K562 (cell line): ENCODE measurements around the gene CD164L2. TPM values are rescaled to one million over a fixed set of nuclear protein-coding genes. Genes with fewer than 3 reads are reported as not detected.

Experiments
- CREB1 ChIP-seq, 2 experiments: sonication (generic) in 1 of 2; formaldehyde crosslinking in 1 of 2; IDR thresholded peaks; 2 replicates each; pipeline versions ENCODE4 v1.6.1 to v1.8.0; 2012 to 2022; ENCODE audit warnings: inconsistent platforms in 1 of 2, mild to moderate bottlenecking in 1 of 2, missing genetic modification reagents in 1 of 2, moderate library complexity in 1 of 2
- CREM ChIP-seq: IDR thresholded peaks from 2 replicates; pipeline ENCODE4 v1.6.1; 2014; ENCODE audit warnings: antibody characterized with exemption, low read depth
- E2F1 ChIP-seq: sonication (generic); formaldehyde crosslinking; IDR thresholded peaks from 2 replicates; pipeline ENCODE4 v1.8.1; 2023; ENCODE audit warnings: mild to moderate bottlenecking, missing genetic modification reagents, moderate library complexity
- ELF4 ChIP-seq: fragments of 450-650 bp; formaldehyde crosslinking; IDR thresholded peaks from 2 replicates; pipeline ENCODE4 v1.4.0; 2022; ENCODE audit warnings: missing genetic modification characterization
- ETV5 ChIP-seq: sonication (generic); formaldehyde crosslinking; IDR thresholded peaks from 2 replicates; pipeline ENCODE4 v1.4.0; 2020; ENCODE audit warnings: low read depth, mild to moderate bottlenecking, missing genetic modification reagents
- GATAD2A ChIP-seq: fragments of 450-650 bp; IDR thresholded peaks from 2 replicates; pipeline ENCODE4 v1.6.1; 2017
- HMBOX1 ChIP-seq: sonication (generic); IDR thresholded peaks from 2 replicates; pipeline ENCODE4 v1.6.1; 2016
- JUND ChIP-seq, 2 experiments: IDR thresholded peaks; 2 replicates in 1 of 2; 3 replicates in 1 of 2; pipeline ENCODE4 v1.6.1; 2011; ENCODE audit warnings: borderline replicate concordance in 2 of 2, low read depth in 2 of 2, low read length in 2 of 2, improper control_type of control experiment in 1 of 2, missing biosample characterization in 1 of 2, missing genetic modification characterization in 1 of 2, missing genetic modification reagents in 1 of 2
- L3MBTL2 ChIP-seq: fragments of 450-650 bp; IDR thresholded peaks from 2 replicates; pipeline ENCODE4 v1.6.1; 2016; ENCODE audit warnings: mild to moderate bottlenecking, moderate library complexity
- LARP7 ChIP-seq: fragments of 450-650 bp; IDR thresholded peaks from 2 replicates; pipeline ENCODE4 v1.6.1; 2016
- MAZ ChIP-seq, 2 experiments: fragments of 450-650 bp in 1 of 2; sonication (generic) in 1 of 2; formaldehyde crosslinking; IDR thresholded peaks in 1 of 2; conservative IDR thresholded peaks in 1 of 2; 2 replicates each; pipeline versions ENCODE4 v1.4.0 to v1.5.0; 2020; ENCODE audit warnings: mild to moderate bottlenecking in 1 of 2, missing genetic modification reagents in 1 of 2
- MTA3 ChIP-seq: fragments of 450-650 bp; formaldehyde crosslinking; IDR thresholded peaks from 2 replicates; pipeline ENCODE4 v1.6.1; 2017; ENCODE audit warnings: mild to moderate bottlenecking, borderline replicate concordance
- NFIC ChIP-seq: fragments of 450-650 bp; IDR thresholded peaks from 2 replicates; pipeline ENCODE4 v1.6.1; 2017; ENCODE audit warnings: mild to moderate bottlenecking, inconsistent platforms
- NFRKB ChIP-seq: fragments of 450-650 bp; IDR thresholded peaks from 2 replicates; pipeline ENCODE4 v1.6.1; 2016; ENCODE audit warnings: low read depth
- RBFOX2 ChIP-seq: fragments of 200-400 bp; formaldehyde crosslinking; IDR thresholded peaks from 2 replicates; pipeline ENCODE4 v1.6.1; 2017; ENCODE audit warnings: low read depth, mild to moderate bottlenecking, low read length, moderate library complexity
- SAP30 ChIP-seq: fragments of 200-600 bp; sonication (generic); IDR thresholded peaks from 2 replicates; pipeline ENCODE4 v1.6.1; 2012; ENCODE audit warnings: borderline replicate concordance, low read depth, mild to moderate bottlenecking, moderate library complexity, low read length, control low read depth, inconsistent platforms; ENCODE audit not compliant: insufficient read depth, poor library complexity, severe bottlenecking
- SMARCA4 ChIP-seq: fragments of 450-650 bp; IDR thresholded peaks from 2 replicates; pipeline ENCODE4 v1.6.1; 2016
- SMARCE1 ChIP-seq: fragments of 450-650 bp; IDR thresholded peaks from 2 replicates; pipeline ENCODE4 v1.7.1; 2016; ENCODE audit warnings: mild to moderate bottlenecking
- TRIM28 ChIP-seq: fragments of 450-650 bp; IDR thresholded peaks from 2 replicates; pipeline ENCODE4 v1.6.1; 2017
- VEZF1 ChIP-seq: fragments of 200-800 bp; sonication (Bioruptor generic); IDR thresholded peaks from 2 replicates; pipeline ENCODE4 v1.6.1; 2017; ENCODE audit warnings: missing genetic modification characterization, missing compliant biosample characterization
- XRCC5 ChIP-seq: fragments of 200-400 bp; formaldehyde crosslinking; IDR thresholded peaks from 2 replicates; pipeline ENCODE4 v1.6.1; 2017; ENCODE audit warnings: low read depth, mild to moderate bottlenecking, low read length
- ZBED1 ChIP-seq: IDR thresholded peaks from 2 replicates; pipeline ENCODE4 v1.6.1; 2014
- ZNF143 ChIP-seq: sonication (generic); formaldehyde crosslinking; IDR thresholded peaks from 2 replicates; pipeline ENCODE4 v1.9.0; 2022; ENCODE audit warnings: mild to moderate bottlenecking, missing genetic modification reagents
- ZNF511 ChIP-seq: sonication (generic); formaldehyde crosslinking; IDR thresholded peaks from 2 replicates; pipeline ENCODE4 v1.8.0; 2022; ENCODE audit warnings: mild to moderate bottlenecking, missing genetic modification reagents
- polyA plus RNA-seq, 8 experiments: library from polyadenylated mRNA; depleted of rRNA in 4 of 8; stranded (reverse) in 5 of 8; unstranded in 3 of 8; fragments of >200 nt; fragmentation: Nextera tagmentation in 2 of 8; fragmentation: Illumina TruSeq in 1 of 8; extraction: Ambion mirVana in 2 of 8; extraction: Trizol in 1 of 8; gene quantifications; 2 replicates each; pipeline versions ENCODE4 v1.2.1 to v1.2.3, GENCODE V29; 2011 to 2014; ENCODE audit warnings: inconsistent platforms in 1 of 8, missing spikeins in 1 of 8
- total RNA-seq, 7 experiments: library from RNA; depleted of rRNA in 6 of 7; stranded (reverse); fragments of >200 nt in 6 of 7; fragmentation: Illumina TruSeq in 2 of 7; extraction: Trizol in 2 of 7; gene quantifications; 2 replicates each; pipeline versions ENCODE4 v1.2.1 to v1.2.3, GENCODE V29; 2011 to 2021; ENCODE audit warnings: low replicate concordance in 1 of 7

Gene CD164L2
- total and polyA plus RNA-seq, 9 of the 15 experiments (the other 6 are each of a cell fraction or from before 2014, with no cell fraction given) = 0.08 to 0.92 (median 0.38) TPM; not detected in 1

GRCh38 chr1:27365372-27366112, 17.6 kb downstream of the CD164L2 start (continued):
- no peak for TF ChIP-seq ZNF143 (CRISPR knock-in tag)
- peak; percentile 80; the same call in 1 of the 2 replicates for TF ChIP-seq ETV5 (CRISPR knock-in tag)
- no peak for TF ChIP-seq RBFOX2
- TF ChIP-seq ZNF511 (CRISPR knock-in tag) = peak; percentile 14; the same call in 1 of the 2 replicates
- 0 out of 2 replicates have a peak, but pooled peaks have one; percentile 33 for TF ChIP-seq ZBED1
- TF ChIP-seq SMARCE1 = 0 out of 2 replicates have a peak, but pooled peaks have one; percentile 19
- TF ChIP-seq JUND (IDR thresholded peaks at IDR 0.05; ENCODE audit: borderline replicate concordance, low read depth, low read length) = peak; percentile 82
- TF ChIP-seq JUND (tag; IDR thresholded peaks at IDR 0.05; ENCODE audit: borderline replicate concordance, low read depth, low read length) = no peak
- TF ChIP-seq SMARCA4 = peak; percentile 43; the same call in 1 of the 2 replicates
- no peak for TF ChIP-seq TRIM28
- TF ChIP-seq LARP7 = no peak
- 0 out of 2 replicates have a peak, but pooled peaks have one; percentile 18 for TF ChIP-seq CREB1 (IDR thresholded peaks at IDR 0.05)
- TF ChIP-seq CREB1 (CRISPR knock-in tag; IDR thresholded peaks at IDR 0.05) = 0 out of 2 replicates have a peak, but pooled peaks have one; percentile 3
- TF ChIP-seq VEZF1 = peak; percentile 69
- TF ChIP-seq SAP30 = peak; percentile 35
- 0 out of 2 replicates have a peak, but pooled peaks have one; percentile 4 for TF ChIP-seq ELF4 (CRISPR knock-in tag)
- TF ChIP-seq MAZ (CRISPR knock-in tag; conservative IDR thresholded peaks at IDR 0.05 in 1 of 2, IDR thresholded peaks at IDR 0.05 in 1 of 2) = peak; percentile 5 to 49; a peak in 1 of 4 replicates
- peak; percentile 32; the same call in 1 of the 2 replicates for TF ChIP-seq HMBOX1
- 0 out of 2 replicates have a peak, but pooled peaks have one; percentile 22 for TF ChIP-seq NFRKB
- 0 out of 2 replicates have a peak, but pooled peaks have one; percentile 31 for TF ChIP-seq NFIC
- TF ChIP-seq E2F1 (CRISPR knock-in tag) = 0 out of 2 replicates have a peak, but pooled peaks have one; percentile 43
- TF ChIP-seq MTA3 = peak; percentile 49; the same call in 1 of the 2 replicates
- TF ChIP-seq GATAD2A = 0 out of 2 replicates have a peak, but pooled peaks have one; percentile 31
- 0 out of 2 replicates have a peak, but pooled peaks have one; percentile 17 for TF ChIP-seq L3MBTL2
- TF ChIP-seq XRCC5 = no peak
- peak; percentile 45; the same call in 1 of the 2 replicates for TF ChIP-seq CREM
